ENCODE measurements around the gene SLC25A45. TPM values are rescaled to one million over a fixed set of nuclear protein-coding genes. Genes with fewer than 3 reads are reported as not detected.
A peak's percentile ranks its signal among the peaks of the same experiment; 100 is the strongest.

Gene SLC25A45
- total RNA-seq, 1 donor from 2014 or later: 10.8 TPM

DNA sequence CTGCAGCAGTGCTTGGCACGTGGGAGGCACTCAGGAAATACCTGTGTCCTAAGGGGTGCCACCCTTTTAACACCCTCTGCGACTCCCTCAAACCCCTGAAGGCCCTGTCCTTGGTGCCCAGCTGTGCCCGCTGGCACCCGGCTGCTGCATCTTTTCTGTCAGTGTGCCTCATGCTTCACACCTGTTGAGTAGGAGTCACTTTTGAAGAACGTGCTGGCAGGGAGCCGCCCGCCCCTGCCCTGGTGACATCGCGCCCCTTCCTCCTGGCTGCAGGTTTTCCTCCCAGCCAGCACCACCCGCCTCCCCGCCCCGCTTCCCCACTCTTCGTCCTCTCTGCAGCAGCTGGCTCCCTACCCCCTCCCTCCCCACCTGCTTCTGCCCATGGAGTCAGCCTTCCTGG is 21.8 kb upstream of the SLC25A45 start:
- no peak overlapping the region for H3K27ac Mint-ChIP-seq (ENCODE audit: unreplicated experiment)
- DNase-seq (ENCODE audit: extremely low spot score, unreplicated experiment): no peak
- H3K27me3 Mint-ChIP-seq (ENCODE audit: unreplicated experiment): no peaks in the 10 kb centered on the region
- peaks cover 1% of the 10 kb centered on the region for H3K4me1 Mint-ChIP-seq (ENCODE audit: unreplicated experiment)
- no peak overlapping the region for H3K4me3 Mint-ChIP-seq (ENCODE audit: unreplicated experiment)
- no peaks in the 10 kb centered on the region for H3K9me3 Mint-ChIP-seq (ENCODE audit: unreplicated experiment)
- H3K36me3 Mint-ChIP-seq (ENCODE audit: unreplicated experiment): peaks cover 31% of the 10 kb centered on the region
- TF ChIP-seq CTCF (IDR thresholded peaks at IDR 0.05): no peak

DNA sequence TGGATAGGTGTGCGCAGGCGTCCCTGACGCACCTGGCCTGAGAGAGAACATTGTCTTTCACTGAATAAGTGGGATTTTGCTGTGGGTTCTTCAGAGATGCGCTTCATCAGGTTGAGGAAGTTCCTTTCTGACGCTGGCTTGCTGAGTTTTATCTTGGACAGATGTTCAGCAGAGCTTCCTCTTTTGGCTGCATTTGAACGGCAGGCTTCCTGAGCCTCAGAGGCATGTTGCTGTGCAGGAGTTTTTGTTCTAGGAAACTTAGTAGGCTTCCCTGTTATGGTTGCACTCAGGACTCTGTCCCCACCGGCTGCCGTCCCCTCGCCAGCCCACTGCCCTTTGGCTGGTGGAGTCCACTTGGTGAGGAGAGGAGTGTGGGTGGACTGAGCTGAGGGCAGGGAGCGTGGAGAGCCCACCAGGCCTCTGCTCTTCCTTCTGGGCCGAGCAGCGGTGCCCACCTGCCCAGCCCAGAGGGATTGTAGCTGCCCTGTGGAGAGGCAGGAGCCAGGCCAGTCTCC is 21.2 kb upstream of the SLC25A45 start:
- no peak overlapping the region for H3K4me3 Mint-ChIP-seq (ENCODE audit: unreplicated experiment)
- H3K27me3 Mint-ChIP-seq (ENCODE audit: unreplicated experiment): no peaks in the 10 kb centered on the region
- DNase-seq (ENCODE audit: extremely low spot score, unreplicated experiment): no peak
- no peaks in the 10 kb centered on the region for H3K9me3 Mint-ChIP-seq (ENCODE audit: unreplicated experiment)
- H3K4me1 Mint-ChIP-seq (ENCODE audit: unreplicated experiment): peaks cover 1% of the 10 kb centered on the region
- peaks cover 31% of the 10 kb centered on the region for H3K36me3 Mint-ChIP-seq (ENCODE audit: unreplicated experiment)
- TF ChIP-seq CTCF (IDR thresholded peaks at IDR 0.05): no peak
- H3K27ac Mint-ChIP-seq (ENCODE audit: unreplicated experiment): no peak overlapping the region

- H3K27ac Mint-ChIP-seq (ENCODE audit: unreplicated experiment): no peak overlapping the region
Measured at GRCh38 chr11:65402790-65403189, 20.3 kb upstream of the SLC25A45 start.

GRCh38 chr11:65401803-65402248 is 19.4 kb upstream of the SLC25A45 start:
- Mint-ChIP-seq H3K36me3 (ENCODE audit: unreplicated experiment) (peaks cover 40% of the 10 kb centered on the region), H3K9me3 (ENCODE audit: unreplicated experiment) (no peaks in the 10 kb centered on the region), H3K27me3 (ENCODE audit: unreplicated experiment) (no peaks in the 10 kb centered on the region), H3K27ac (ENCODE audit: unreplicated experiment) (peak overlapping the region; percentile 41), H3K4me1 (ENCODE audit: unreplicated experiment) (peaks cover 1% of the 10 kb centered on the region), H3K4me3 (ENCODE audit: unreplicated experiment) (no peak overlapping the region)
- no peak for DNase-seq (ENCODE audit: extremely low spot score, unreplicated experiment)
- no peak for TF ChIP-seq CTCF (IDR thresholded peaks at IDR 0.05)

More at GRCh38 chr11:65402790-65403189, 20.3 kb upstream of the SLC25A45 start:
- TF ChIP-seq CTCF (IDR thresholded peaks at IDR 0.05): no peak
- H3K27me3 Mint-ChIP-seq (ENCODE audit: unreplicated experiment): no peaks in the 10 kb centered on the region
- H3K36me3 Mint-ChIP-seq (ENCODE audit: unreplicated experiment): peaks cover 33% of the 10 kb centered on the region
- H3K9me3 Mint-ChIP-seq (ENCODE audit: unreplicated experiment): no peaks in the 10 kb centered on the region
- no peak overlapping the region for H3K4me3 Mint-ChIP-seq (ENCODE audit: unreplicated experiment)
- peaks cover 1% of the 10 kb centered on the region for H3K4me1 Mint-ChIP-seq (ENCODE audit: unreplicated experiment)
- no peak for DNase-seq (ENCODE audit: extremely low spot score, unreplicated experiment)

DNA sequence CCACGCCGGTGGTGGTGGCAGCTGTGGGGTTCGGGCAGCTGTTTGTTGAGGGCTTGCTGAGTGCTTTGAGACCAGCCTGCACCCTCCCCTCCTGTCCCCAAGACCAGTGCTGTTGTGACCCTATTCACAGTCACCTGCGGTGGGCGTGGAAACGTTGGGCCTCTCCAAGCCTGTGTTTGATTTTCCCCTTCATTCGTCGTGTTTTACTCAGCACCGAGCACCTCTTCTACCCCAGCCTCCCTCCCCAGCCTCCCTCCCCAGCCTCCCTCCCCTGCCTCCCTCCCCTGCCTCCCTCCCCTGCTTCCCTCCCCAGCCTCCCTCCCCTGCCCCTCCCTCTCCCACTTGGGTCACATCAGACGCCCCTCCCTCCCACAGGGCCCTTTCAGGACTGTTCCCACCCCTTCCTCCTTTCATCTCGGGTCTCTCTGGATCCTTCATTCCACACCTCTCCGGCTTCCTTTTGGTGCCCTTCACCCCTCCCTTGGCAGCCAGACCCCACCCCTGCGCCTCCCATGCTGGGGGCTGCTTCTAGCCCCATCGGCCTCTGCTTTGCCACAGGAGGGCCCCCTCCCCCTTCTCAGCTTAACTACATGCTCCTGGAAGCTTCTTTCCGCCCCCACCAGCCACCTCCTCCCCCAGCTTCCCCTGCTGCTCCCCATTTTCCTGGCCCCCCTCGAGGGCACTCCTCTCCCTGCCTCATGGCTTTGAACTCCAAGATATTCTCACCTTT is 18.8 kb upstream of the SLC25A45 start:
- Mint-ChIP-seq H3K27ac (ENCODE audit: unreplicated experiment) (peak overlapping the region; percentile 41), H3K9me3 (ENCODE audit: unreplicated experiment) (no peaks in the 10 kb centered on the region)

More for the DNA sequence above, 18.8 kb upstream of the SLC25A45 start:
- H3K27me3 Mint-ChIP-seq (ENCODE audit: unreplicated experiment): no peaks in the 10 kb centered on the region
- DNase-seq (ENCODE audit: extremely low spot score, unreplicated experiment): no peak
- TF ChIP-seq CTCF (IDR thresholded peaks at IDR 0.05): no peak
- H3K36me3 Mint-ChIP-seq (ENCODE audit: unreplicated experiment): peaks cover 40% of the 10 kb centered on the region
- H3K4me3 Mint-ChIP-seq (ENCODE audit: unreplicated experiment): no peak overlapping the region
- H3K4me1 Mint-ChIP-seq (ENCODE audit: unreplicated experiment): peaks cover 1% of the 10 kb centered on the region
